Muscle layer of duodenum (tissue), 2 donors: ENCODE data around the gene KCNIP4.
"Not testable (repeated sequence)": the region's sequence is repeated elsewhere in the genome, so short reads cannot be mapped to it uniquely, and the experiment has no call there.

Experiments
- H3K27ac ChIP-seq: one replicate; pipeline ENCODE4 v1.7.0; 2013; ENCODE audit warnings: mild to moderate bottlenecking, low read length
- H3K27me3 ChIP-seq: one replicate; pipeline ENCODE4 v1.7.0; 2013; ENCODE audit warnings: low read depth, mild to moderate bottlenecking, control low read depth, low read length
- H3K36me3 ChIP-seq, 2 donors: one replicate each; pipeline ENCODE4 v1.7.0; 2013; ENCODE audit warnings: low read length in 2 of 2, control low read depth in 1 of 2, mild to moderate bottlenecking in 1 of 2; ENCODE audit not compliant: insufficient read depth in 2 of 2, control insufficient read depth in 1 of 2
- H3K4me1 ChIP-seq, 2 donors: one replicate each; pipeline ENCODE4 v1.7.0; 2013; ENCODE audit warnings: low read length in 2 of 2, mild to moderate bottlenecking in 2 of 2, control low read depth in 1 of 2, moderate library complexity in 1 of 2; ENCODE audit not compliant: insufficient read depth in 2 of 2, control insufficient read depth in 1 of 2
- H3K4me3 ChIP-seq, 2 donors: one replicate each; pipeline ENCODE4 v1.7.0; 2013; ENCODE audit warnings: low read length in 2 of 2, low read depth in 1 of 2, mild to moderate bottlenecking in 1 of 2
- H3K9me3 ChIP-seq, 2 donors: one replicate each; pipeline ENCODE4 v1.7.0; 2013; ENCODE audit warnings: low read length in 2 of 2, control low read depth in 1 of 2, mild to moderate bottlenecking in 1 of 2; ENCODE audit not compliant: control insufficient read depth in 1 of 2
- donor health status: healthy.

KCNIP4 gene

DNA sequence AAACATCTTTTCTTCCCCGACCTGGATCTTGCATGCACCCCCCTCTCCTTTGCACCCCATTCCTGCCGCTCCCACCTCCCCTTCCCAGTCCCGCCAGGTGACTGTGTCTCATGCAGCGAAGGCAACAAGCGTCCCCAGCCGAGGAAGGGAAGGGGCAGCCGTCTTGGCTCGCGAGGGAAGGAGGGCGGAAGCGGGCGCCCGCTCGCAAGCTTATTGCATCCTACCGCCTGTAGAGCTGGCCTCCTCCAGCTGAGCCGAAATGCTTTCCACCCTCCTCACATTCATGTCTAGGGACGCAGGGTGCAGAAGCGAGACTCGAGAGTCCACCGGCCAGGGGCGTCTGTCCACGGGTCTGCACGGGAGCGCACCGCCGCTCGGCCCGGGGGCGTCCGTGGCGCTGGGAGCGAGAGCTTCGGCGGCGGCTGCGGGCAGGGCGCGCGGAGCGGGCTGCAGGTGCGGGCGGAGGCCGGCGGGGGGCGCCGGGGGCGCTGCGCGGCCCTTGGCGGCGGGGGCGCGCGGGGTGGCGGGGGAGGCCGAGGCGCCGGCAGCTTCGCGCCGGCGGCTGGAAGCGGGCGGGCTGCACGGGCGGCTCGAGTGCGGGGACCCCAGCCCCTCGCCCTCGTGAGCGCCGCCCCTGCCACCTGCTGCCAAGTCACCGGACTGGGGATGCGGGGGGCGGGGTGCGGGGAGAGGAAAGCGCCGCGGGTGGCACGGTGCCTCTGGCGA, at the start of gene KCNIP4:
KCNIP4 (minus strand) TSS at position 426 of the 726 bp plus-strand sequence.
- Histone ChIP-seq H3K36me3 (no peaks in the 10 kb centered on the region), H3K9me3 (no peaks in the 10 kb centered on the region), H3K27ac (no peak within 1 kb of the TSS), H3K27me3 (peaks cover 10% of the 10 kb centered on the region), H3K4me3 (peak within 1 kb of the TSS; percentile 28 to 63), H3K4me1 (peaks cover 0 to 5% of the 10 kb centered on the region in 2 donors)

DNA sequence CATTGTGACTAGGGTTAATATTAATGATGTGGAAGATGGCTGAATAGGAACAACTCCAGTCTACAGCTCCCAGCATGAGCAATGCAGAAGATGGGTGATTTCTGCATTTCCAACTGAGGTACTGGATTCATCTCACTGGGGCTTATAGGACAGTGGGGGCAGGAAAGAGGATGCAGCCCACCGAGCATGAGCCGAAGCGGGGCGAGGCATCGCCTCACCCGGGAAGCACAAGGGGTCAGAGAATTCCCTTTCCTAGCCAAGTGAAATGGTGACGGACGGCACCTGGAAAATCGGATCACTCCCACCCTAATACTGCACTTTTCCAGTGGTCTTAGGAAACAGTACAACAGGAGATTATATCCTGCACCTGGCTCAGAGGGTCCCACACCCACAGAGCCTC, 48.0 kb upstream of the KCNIP4 start:
- H3K36me3 ChIP-seq, H3K4me3 ChIP-seq, H3K27ac ChIP-seq, H3K27me3 ChIP-seq, H3K4me1 ChIP-seq, H3K9me3 ChIP-seq: not testable (repeated sequence)

DNA sequence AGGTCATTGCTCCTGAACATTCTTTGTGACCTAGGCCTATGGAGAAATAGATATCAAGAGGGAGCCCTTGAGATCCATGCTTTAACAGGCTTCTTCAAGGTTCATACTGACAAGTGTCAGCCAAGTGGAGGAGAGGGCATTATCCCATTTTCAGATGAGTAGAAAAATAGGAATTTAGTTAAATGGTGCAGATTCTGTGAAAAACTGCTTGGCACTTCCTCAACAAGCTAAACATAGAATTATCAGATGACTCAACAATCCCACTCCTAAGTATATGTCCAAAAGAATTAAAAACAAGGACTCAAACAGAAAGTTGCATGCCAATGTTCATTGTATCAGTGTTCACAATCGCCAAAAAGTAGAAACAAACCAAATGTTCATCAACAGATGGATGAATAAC, 43.8 kb upstream of the KCNIP4 start:
- H3K36me3 ChIP-seq, result no peaks in the 10 kb centered on the region
- no peaks in the 10 kb centered on the region for H3K9me3 ChIP-seq
- peaks cover 0 to 3% of the 10 kb centered on the region in 2 donors for H3K4me1 ChIP-seq
- H3K27me3 ChIP-seq, result no peaks in the 10 kb centered on the region
- H3K27ac ChIP-seq, result no peak overlapping the region
- H3K4me3 ChIP-seq, result no peak overlapping the region

DNA sequence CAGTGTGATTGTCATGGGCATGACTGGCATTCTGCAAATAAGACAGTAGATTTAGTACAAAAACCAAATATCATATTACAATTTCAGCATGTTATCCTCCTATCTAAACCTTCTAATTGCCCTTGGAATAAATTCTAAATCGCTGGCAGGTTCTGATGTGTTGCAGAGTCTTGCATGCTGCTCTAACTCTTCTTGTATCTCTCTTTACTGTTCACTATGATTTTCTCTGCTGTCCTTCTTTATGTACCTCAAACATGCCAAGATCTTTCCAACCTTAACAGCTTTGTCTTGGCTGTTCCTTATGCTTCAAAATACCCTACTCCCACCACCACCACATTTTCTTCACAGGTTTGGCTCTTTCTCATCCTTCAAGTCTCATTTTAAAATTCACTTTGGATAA, 43.0 kb upstream of the KCNIP4 start:
- H3K9me3 ChIP-seq, result no peaks in the 10 kb centered on the region
- no peaks in the 10 kb centered on the region for H3K36me3 ChIP-seq
- H3K27ac ChIP-seq, result no peak overlapping the region
- H3K4me3 ChIP-seq, result no peak overlapping the region
- H3K4me1 ChIP-seq, result peaks cover 0 to 3% of the 10 kb centered on the region in 2 donors
- no peaks in the 10 kb centered on the region for H3K27me3 ChIP-seq

DNA sequence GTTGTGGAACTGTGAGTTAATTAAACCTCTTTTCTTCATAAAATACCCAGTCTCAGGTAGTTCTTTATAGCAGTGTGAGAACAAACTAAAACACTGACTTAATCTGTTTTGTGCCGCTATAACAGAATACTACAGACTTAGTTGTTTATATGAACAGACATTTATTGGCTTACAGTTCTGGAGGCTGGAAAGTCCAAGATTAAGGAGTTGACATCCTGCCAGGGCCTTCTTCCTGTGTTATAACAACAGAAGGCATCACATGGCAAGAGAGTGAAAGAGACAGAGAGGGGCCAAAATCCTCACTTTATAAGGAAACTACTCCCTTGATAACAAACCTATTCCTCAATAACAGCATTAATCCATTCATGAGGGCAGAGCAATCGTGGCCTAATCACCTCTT, 42.5 kb upstream of the KCNIP4 start:
- H3K4me1 ChIP-seq, result peaks cover 0 to 3% of the 10 kb centered on the region in 2 donors
- H3K27ac ChIP-seq, result no peak overlapping the region
- H3K27me3 ChIP-seq, result no peaks in the 10 kb centered on the region
- H3K36me3 ChIP-seq, result no peaks in the 10 kb centered on the region
- H3K4me3 ChIP-seq, result no peak overlapping the region
- no peaks in the 10 kb centered on the region for H3K9me3 ChIP-seq

DNA sequence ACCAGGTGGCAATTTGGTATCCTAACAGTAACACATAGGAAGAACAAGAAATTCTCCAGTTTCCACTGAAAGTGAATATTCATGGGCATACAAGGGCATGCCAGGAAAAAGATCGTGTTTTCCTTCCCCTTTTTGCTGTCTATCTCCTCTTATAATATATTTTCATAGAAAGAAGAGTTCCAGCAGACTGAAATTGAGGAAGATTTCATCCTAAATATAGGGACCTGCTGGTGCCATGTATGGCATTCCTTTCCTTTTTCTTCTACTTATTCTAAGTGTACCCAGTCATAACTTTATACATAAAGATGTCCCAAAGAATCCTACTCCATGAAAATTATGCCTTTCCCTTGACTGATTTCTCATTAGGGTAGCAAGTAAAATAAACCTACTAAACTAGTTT, 40.8 kb upstream of the KCNIP4 start:
- Histone ChIP-seq H3K4me1 (peaks cover 0 to 3% of the 10 kb centered on the region in 2 donors), H3K9me3 (no peaks in the 10 kb centered on the region), H3K27ac (no peak overlapping the region), H3K27me3 (no peaks in the 10 kb centered on the region), H3K36me3 (no peaks in the 10 kb centered on the region), H3K4me3 (no peak overlapping the region)

DNA sequence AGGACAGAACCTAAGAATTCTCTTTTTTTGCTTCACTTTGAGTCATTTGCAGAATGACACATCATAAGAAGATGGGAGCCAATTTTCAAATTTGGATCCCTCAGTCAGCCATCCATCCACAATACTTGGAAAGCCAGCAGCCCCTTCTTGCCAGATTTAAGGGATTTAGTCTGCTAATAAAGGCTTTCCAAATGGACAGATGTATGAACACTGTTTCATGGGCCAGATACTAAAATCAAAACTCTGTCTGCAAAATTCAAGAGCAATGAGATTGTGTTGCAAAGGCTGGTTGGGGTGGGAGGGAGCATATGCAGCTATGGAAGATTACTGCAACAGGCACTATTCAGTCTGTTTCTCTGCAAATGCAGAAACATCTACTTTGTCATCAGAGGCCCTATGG, 37.7 kb upstream of the KCNIP4 start:
- H3K4me3 ChIP-seq, result no peak overlapping the region
- H3K36me3 ChIP-seq, result no peaks in the 10 kb centered on the region
- H3K4me1 ChIP-seq, result peaks cover 0 to 2% of the 10 kb centered on the region in 2 donors
- no peak overlapping the region for H3K27ac ChIP-seq
- H3K27me3 ChIP-seq, result no peaks in the 10 kb centered on the region
- H3K9me3 ChIP-seq, result no peaks in the 10 kb centered on the region

DNA sequence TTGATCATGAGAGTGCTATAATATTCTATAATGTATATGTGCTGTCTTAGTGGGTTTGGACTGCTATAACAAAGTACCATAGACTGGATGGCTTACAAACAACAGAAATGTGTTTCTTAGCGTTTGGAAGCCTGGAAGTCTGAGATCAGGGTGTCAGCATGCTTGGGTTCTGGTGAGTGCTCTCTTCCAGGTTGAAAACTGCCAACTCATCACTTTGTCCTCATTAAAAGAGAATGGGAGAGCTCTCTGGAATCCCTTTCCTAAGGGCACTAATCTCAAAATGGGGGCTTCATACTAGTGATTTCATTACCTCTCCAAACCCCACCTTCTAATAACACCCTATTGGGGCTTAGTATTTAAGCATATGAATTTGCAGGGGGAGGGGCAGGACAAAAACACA, 33.5 kb upstream of the KCNIP4 start:
- no peak overlapping the region for H3K4me3 ChIP-seq
- H3K4me1 ChIP-seq, result no peaks in the 10 kb centered on the region
- H3K36me3 ChIP-seq, result no peaks in the 10 kb centered on the region
- H3K27me3 ChIP-seq, result no peaks in the 10 kb centered on the region
- H3K27ac ChIP-seq, result no peak overlapping the region
- H3K9me3 ChIP-seq, result no peaks in the 10 kb centered on the region

DNA sequence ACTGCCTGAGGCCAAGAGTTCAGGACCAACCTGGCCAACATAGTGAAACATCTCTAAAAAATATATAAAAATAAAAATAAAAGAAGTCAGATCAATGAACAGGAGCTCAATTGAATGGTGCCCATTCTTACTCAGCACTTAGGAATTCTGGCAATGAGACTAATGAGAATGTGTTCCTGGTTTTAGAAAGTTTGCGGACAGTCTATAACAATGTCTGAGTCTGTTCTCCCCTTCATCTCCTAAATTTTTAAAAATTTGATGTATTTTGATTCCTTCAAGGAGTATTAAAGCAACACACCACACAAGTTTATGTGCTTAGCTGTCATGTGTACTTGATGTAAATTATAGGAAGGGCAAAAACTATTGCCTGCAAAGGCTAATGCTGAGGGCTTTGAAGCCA, 30.6 kb upstream of the KCNIP4 start:
- H3K4me3 ChIP-seq, result no peak overlapping the region
- H3K4me1 ChIP-seq, result no peaks in the 10 kb centered on the region
- no peaks in the 10 kb centered on the region for H3K27me3 ChIP-seq
- H3K27ac ChIP-seq, result no peak overlapping the region
- H3K36me3 ChIP-seq, result no peaks in the 10 kb centered on the region
- no peaks in the 10 kb centered on the region for H3K9me3 ChIP-seq

DNA sequence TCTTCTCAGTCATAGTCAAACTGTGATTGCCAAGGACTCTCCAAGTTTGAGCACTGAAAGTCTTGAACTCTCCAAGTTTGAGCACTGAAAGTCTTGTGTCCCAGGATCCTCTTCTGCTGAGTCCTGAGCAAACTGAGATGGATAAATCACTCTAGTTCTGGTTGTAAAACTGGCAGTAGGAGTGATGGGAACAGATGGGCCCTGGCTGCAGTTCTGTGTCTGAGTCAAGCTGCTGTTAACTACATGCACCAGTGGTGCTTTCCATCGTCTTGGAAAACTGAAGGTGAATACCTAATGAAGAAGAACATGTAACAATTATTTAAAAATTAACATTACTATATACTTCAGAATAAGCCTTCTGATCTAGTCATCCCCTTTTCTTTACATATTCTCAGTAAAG, 27.6 kb upstream of the KCNIP4 start:
- H3K9me3 ChIP-seq, result no peaks in the 10 kb centered on the region
- H3K4me1 ChIP-seq, result no peaks in the 10 kb centered on the region
- H3K27ac ChIP-seq, result no peak overlapping the region
- H3K4me3 ChIP-seq, result no peak overlapping the region
- H3K36me3 ChIP-seq, result no peaks in the 10 kb centered on the region
- H3K27me3 ChIP-seq, result no peaks in the 10 kb centered on the region

DNA sequence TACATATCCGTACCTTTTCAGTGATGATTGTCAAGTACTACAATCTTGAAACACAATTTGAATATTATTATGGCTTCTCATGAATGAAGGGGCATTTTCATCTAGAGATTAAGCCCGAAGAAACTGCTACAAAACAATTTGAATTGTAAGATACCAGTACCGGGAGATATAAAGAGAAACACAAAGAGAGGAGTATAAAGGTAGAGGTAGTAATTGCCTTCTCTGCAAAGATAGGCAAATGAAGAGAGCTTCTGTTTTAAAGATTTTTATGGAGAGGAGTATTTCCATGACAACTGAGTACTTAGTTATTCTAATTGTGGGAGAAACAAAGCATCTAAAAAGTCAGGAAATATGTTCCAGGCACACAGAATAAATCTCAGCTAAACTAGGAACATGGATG, 25.3 kb upstream of the KCNIP4 start:
- no peaks in the 10 kb centered on the region for H3K36me3 ChIP-seq
- no peaks in the 10 kb centered on the region for H3K27me3 ChIP-seq
- no peaks in the 10 kb centered on the region for H3K4me1 ChIP-seq
- no peak overlapping the region for H3K4me3 ChIP-seq
- no peak overlapping the region for H3K27ac ChIP-seq
- no peaks in the 10 kb centered on the region for H3K9me3 ChIP-seq

DNA sequence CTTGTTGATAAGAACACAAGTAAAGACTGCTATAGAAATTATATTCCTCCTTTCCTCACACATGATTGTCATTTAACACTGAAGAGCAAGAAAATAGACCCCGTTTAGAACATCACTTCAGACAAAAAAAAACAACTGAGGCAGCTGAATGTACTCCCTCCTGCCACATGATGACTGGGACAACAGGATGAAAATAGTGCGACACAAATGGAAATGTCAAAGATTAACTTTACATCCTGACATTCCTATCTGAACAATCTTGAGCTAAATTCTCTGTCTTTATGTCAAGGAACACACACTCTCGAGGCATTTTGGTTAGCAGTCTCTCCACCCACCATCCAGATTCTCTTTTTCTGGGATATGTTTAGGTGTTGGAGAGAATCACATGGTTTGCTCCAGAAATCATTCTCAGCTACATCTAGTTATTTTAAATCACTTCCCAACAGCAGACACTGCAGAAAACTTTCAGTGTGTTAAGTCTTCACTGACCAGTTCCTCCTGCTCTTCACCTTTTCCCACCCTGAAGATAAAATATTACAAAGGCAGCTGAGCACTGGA, 16.3 kb upstream of the KCNIP4 start:
- H3K9me3 ChIP-seq, result no peaks in the 10 kb centered on the region
- H3K27ac ChIP-seq, result no peak overlapping the region
- H3K27me3 ChIP-seq, result no peaks in the 10 kb centered on the region
- H3K4me1 ChIP-seq, result no peaks in the 10 kb centered on the region
- H3K36me3 ChIP-seq, result no peaks in the 10 kb centered on the region
- H3K4me3 ChIP-seq, result no peak overlapping the region
